H9 (cell line): ENCODE data around the gene VIPR1. TPM values are rescaled to one million over a fixed set of nuclear protein-coding genes. Genes with fewer than 3 reads are reported as not detected.

Source experiments
- DNase-seq: peaks from one replicate; pipeline ENCODE4 v3.0.0-alpha.2; 2017
- H2AFZ ChIP-seq: one replicate; pipeline ENCODE4 v1.6.1; 2013; ENCODE audit warnings: mild to moderate bottlenecking, low read length, control low read depth, moderate library complexity
- H2AK5ac ChIP-seq: 2 replicates; pipeline ENCODE4 v1.6.1; 2013; ENCODE audit warnings: low read length, control low read depth, mixed read lengths; ENCODE audit not compliant: insufficient read length
- H2BK120ac ChIP-seq: one replicate; pipeline ENCODE4 v1.6.1; 2013; ENCODE audit warnings: low read depth, mild to moderate bottlenecking, low read length, control low read depth, inconsistent platforms; ENCODE audit not compliant: poor library complexity, severe bottlenecking
- H2BK12ac ChIP-seq: 2 replicates; pipeline ENCODE4 v1.6.1; 2013; ENCODE audit warnings: low read length, control low read depth, mixed read lengths, low read depth; ENCODE audit not compliant: insufficient read length
- H2BK15ac ChIP-seq: 2 replicates; pipeline ENCODE4 v1.6.1; 2013; ENCODE audit warnings: low read depth, low read length, control low read depth
- H2BK20ac ChIP-seq: one replicate; pipeline ENCODE4 v1.6.1; 2013; ENCODE audit warnings: low read depth, mild to moderate bottlenecking, low read length, control low read depth, inconsistent platforms; ENCODE audit not compliant: poor library complexity, severe bottlenecking
- H2BK5ac ChIP-seq: 2 replicates; pipeline ENCODE4 v1.6.1; 2013; ENCODE audit warnings: low read length, control low read depth, mixed read lengths; ENCODE audit not compliant: insufficient read length
- H3K14ac ChIP-seq: 2 replicates; pipeline ENCODE4 v1.6.1; 2013; ENCODE audit warnings: low read length, control low read depth; ENCODE audit not compliant: insufficient read depth
- H3K18ac ChIP-seq: 2 replicates; pipeline ENCODE4 v1.6.1; 2013; ENCODE audit warnings: low read depth, mild to moderate bottlenecking, mixed read lengths, low read length, control low read depth; ENCODE audit not compliant: insufficient read length
- H3K23ac ChIP-seq: 2 replicates; pipeline ENCODE4 v1.6.1; 2013; ENCODE audit warnings: low read length, control low read depth, mixed read lengths, low read depth; ENCODE audit not compliant: insufficient read length
- H3K23me2 ChIP-seq: 2 replicates; pipeline ENCODE4 v1.6.1; 2013; ENCODE audit warnings: low read depth, mild to moderate bottlenecking, mixed read lengths, low read length, control low read depth; ENCODE audit not compliant: insufficient read length, poor library complexity, severe bottlenecking
- H3K27ac ChIP-seq: 2 replicates; pipeline ENCODE4 v1.5.1; 2013; ENCODE audit warnings: low read length, control low read depth, mixed read lengths, low read depth; ENCODE audit not compliant: insufficient read length
- H3K27me3 ChIP-seq: 2 replicates; pipeline ENCODE4 v1.6.1; 2013; ENCODE audit warnings: low read length, control low read depth, inconsistent platforms; ENCODE audit not compliant: insufficient read depth
- H3K4ac ChIP-seq: 2 replicates; pipeline ENCODE4 v1.6.1; 2013; ENCODE audit warnings: low read depth, mild to moderate bottlenecking, control low read depth, inconsistent platforms, low read length, moderate library complexity
- H3K4me1 ChIP-seq: 2 replicates; pipeline ENCODE4 v1.6.1; 2013; ENCODE audit warnings: low read length, control low read depth, inconsistent platforms; ENCODE audit not compliant: insufficient read depth
- H3K4me2 ChIP-seq: 2 replicates; pipeline ENCODE4 v1.6.1; 2013; ENCODE audit warnings: low read length, control low read depth, mixed read lengths; ENCODE audit not compliant: insufficient read length, insufficient read depth
- H3K56ac ChIP-seq: 2 replicates; pipeline ENCODE4 v1.6.1; 2013; ENCODE audit warnings: low read depth, mild to moderate bottlenecking, mixed read lengths, low read length, control low read depth; ENCODE audit not compliant: insufficient read length
- H3K79me1 ChIP-seq: 2 replicates; pipeline ENCODE4 v1.6.1; 2013; ENCODE audit warnings: low read depth, mild to moderate bottlenecking, moderate library complexity, low read length, control low read depth, inconsistent platforms; ENCODE audit not compliant: insufficient read depth, poor library complexity, severe bottlenecking
- H3K79me2 ChIP-seq: 2 replicates; pipeline ENCODE4 v1.6.1; 2013; ENCODE audit warnings: low read length, control low read depth, inconsistent platforms; ENCODE audit not compliant: insufficient read depth
- H3K9ac ChIP-seq: 2 replicates; pipeline ENCODE4 v1.6.1; 2013; ENCODE audit warnings: low read length, control low read depth, mixed read lengths; ENCODE audit not compliant: insufficient read length; ENCODE audit errors: extremely low read depth
- H3K9me3 ChIP-seq: one replicate; pipeline ENCODE4 v1.6.1; 2013; ENCODE audit warnings: low read depth, low read length, inconsistent platforms; ENCODE audit not compliant: control insufficient read depth
- H3T11ph ChIP-seq: one replicate; pipeline ENCODE4 v1.6.1; 2013; ENCODE audit warnings: mild to moderate bottlenecking, low read length, control low read depth, inconsistent platforms
- H4K20me1 ChIP-seq: one replicate; pipeline ENCODE4 v1.6.1; 2013; ENCODE audit not compliant: control insufficient read depth, insufficient read length, insufficient read depth
- H4K5ac ChIP-seq: 2 replicates; pipeline ENCODE4 v1.6.1; 2013; ENCODE audit warnings: low read depth, mild to moderate bottlenecking, mixed read lengths, low read length, control low read depth; ENCODE audit not compliant: insufficient read length
- H4K8ac ChIP-seq: replicated peaks from 2 replicates; pipeline ENCODE4 v1.6.1; 2013; ENCODE audit warnings: low read length, control low read depth, mixed read lengths, low read depth; ENCODE audit not compliant: insufficient read length
- H4K91ac ChIP-seq: 2 replicates; pipeline ENCODE4 v1.6.1; 2013; ENCODE audit warnings: low read depth, mild to moderate bottlenecking, moderate library complexity, mixed read lengths, low read length, control low read depth; ENCODE audit not compliant: insufficient read length
- H3K27ac Mint-ChIP-seq, 3 experiments: 2 replicates in 2 of 3; 3 replicates in 1 of 3; pipeline ENCODE4 v1.8.0; 2020 to 2021; ENCODE audit warnings: mixed read lengths in 3 of 3, mild to moderate bottlenecking in 1 of 3, moderate library complexity in 1 of 3
- H3K27me3 Mint-ChIP-seq: 2 replicates; pipeline ENCODE4 v1.8.0; 2021; ENCODE audit warnings: low read depth, mild to moderate bottlenecking, moderate library complexity, mixed read lengths
- H3K36me3 Mint-ChIP-seq, 3 experiments: 2 replicates in 2 of 3; 3 replicates in 1 of 3; pipeline ENCODE4 v1.8.0; 2020 to 2021; ENCODE audit warnings: low read depth in 3 of 3, mixed read lengths in 3 of 3; ENCODE audit not compliant: insufficient read depth in 1 of 3
- H3K4me1 Mint-ChIP-seq, 2 experiments: 2 replicates each; pipeline ENCODE4 v1.8.0; 2020; ENCODE audit warnings: mixed read lengths in 2 of 2
- H3K4me3 Mint-ChIP-seq, 2 experiments: 2 replicates in 1 of 2; 3 replicates in 1 of 2; pipeline ENCODE4 v1.8.0; 2020 to 2021; ENCODE audit warnings: mild to moderate bottlenecking in 2 of 2, mixed read lengths in 2 of 2, moderate library complexity in 1 of 2
- H3K9me3 Mint-ChIP-seq, 2 experiments: 2 replicates in 1 of 2; 3 replicates in 1 of 2; pipeline ENCODE4 v1.8.0; 2020; ENCODE audit warnings: mild to moderate bottlenecking in 2 of 2, mixed read lengths in 2 of 2, moderate library complexity in 1 of 2
- WGBS: extraction: QIAGEN DNeasy Blood & Tissue Kit; methylation state at CpG from one replicate; pipeline ENCODE4 v1.1.7; 2013; ENCODE audit warnings: missing lambda C conversion rate, low lambda C conversion rate, mixed read lengths; ENCODE audit not compliant: insufficient read length; ENCODE audit errors: extremely low coverage; 5-methylcytosine and 5-hydroxymethylcytosine counted together
- total RNA-seq: library from RNA; stranded (reverse); gene quantifications from 2 replicates; pipeline ENCODE4 v1.2.1, GENCODE V29; 2021
- TF ChIP-seq, protein P1 (sequence below): fragments of 200-600 bp; sonication (generic); conservative IDR thresholded peaks from 3 replicates; pipeline ENCODE4 v1.8.0; 2021; ENCODE audit warnings: antibody characterized with exemption, mild to moderate bottlenecking

VIPR1 gene
- total RNA-seq, 1 experiment from 2014 or later, result 6.5 TPM

DNA sequence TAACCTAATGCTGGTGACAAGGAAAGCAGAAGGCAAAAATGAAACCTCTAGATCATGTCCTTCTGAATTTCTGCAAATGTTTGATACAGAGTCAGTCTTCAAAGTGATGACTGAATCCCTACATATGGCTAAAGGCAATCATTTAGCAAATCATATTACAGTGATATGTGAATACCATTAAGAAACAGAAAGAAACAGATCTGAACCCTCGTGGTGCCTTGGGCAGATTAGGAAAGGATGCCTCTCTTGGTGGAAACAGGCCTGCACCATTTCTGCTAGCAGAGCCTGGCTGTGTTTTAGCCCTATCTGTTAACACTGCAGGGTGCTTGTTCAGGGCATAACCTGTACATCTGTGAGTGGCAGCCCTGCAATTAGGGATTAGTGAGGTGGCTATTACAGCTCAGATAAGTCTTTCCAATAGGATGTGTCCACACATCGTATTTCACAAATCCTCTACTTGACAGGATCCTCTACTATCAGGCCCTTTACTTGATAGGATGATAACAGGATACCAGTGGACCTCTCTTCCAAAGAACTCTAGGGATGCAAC is 67.2 kb downstream of the VIPR1 start:
- H3K14ac ChIP-seq, result no peak overlapping the region

More for the DNA sequence above, 67.2 kb downstream of the VIPR1 start:
- no CpG with 5 or more reads among the region's 2 CpGs for WGBS
- Histone ChIP-seq H3K27ac (no peak overlapping the region), H2BK12ac (no peak overlapping the region), H3T11ph (no peak overlapping the region), H3K9ac (no peak overlapping the region), H3K18ac (no peak overlapping the region), H3K56ac (no peak overlapping the region), H3K23ac (no peak overlapping the region), H4K20me1 (no peaks in the 10 kb centered on the region), H3K4ac (no peak overlapping the region), H2BK15ac (no peak overlapping the region), H2AK5ac (no peak overlapping the region), H2AFZ (no peak overlapping the region), H3K23me2 (no peaks in the 10 kb centered on the region), H4K8ac (no peak overlapping the region), H3K4me2 (no peak overlapping the region), H2BK120ac (no peak overlapping the region), H3K79me2 (no peaks in the 10 kb centered on the region), H2BK20ac (no peak overlapping the region), H2BK5ac (no peak overlapping the region), H3K79me1 (peaks cover 4% of the 10 kb centered on the region), H3K4me1 (no peaks in the 10 kb centered on the region), H4K91ac (no peak overlapping the region), H4K5ac (no peak overlapping the region), H3K27me3 (no peaks in the 10 kb centered on the region), H3K9me3 (no peaks in the 10 kb centered on the region)
- peaks cover 8% of the 10 kb centered on the region in 2 experiments; a peak in 3 of 5 replicates for H3K9me3 Mint-ChIP-seq
- TF ChIP-seq, protein P1, sequence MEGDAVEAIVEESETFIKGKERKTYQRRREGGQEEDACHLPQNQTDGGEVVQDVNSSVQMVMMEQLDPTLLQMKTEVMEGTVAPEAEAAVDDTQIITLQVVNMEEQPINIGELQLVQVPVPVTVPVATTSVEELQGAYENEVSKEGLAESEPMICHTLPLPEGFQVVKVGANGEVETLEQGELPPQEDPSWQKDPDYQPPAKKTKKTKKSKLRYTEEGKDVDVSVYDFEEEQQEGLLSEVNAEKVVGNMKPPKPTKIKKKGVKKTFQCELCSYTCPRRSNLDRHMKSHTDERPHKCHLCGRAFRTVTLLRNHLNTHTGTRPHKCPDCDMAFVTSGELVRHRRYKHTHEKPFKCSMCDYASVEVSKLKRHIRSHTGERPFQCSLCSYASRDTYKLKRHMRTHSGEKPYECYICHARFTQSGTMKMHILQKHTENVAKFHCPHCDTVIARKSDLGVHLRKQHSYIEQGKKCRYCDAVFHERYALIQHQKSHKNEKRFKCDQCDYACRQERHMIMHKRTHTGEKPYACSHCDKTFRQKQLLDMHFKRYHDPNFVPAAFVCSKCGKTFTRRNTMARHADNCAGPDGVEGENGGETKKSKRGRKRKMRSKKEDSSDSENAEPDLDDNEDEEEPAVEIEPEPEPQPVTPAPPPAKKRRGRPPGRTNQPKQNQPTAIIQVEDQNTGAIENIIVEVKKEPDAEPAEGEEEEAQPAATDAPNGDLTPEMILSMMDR, result no peak
- peaks cover 8 to 11% of the 10 kb centered on the region in 2 experiments for H3K4me1 Mint-ChIP-seq
- no peak overlapping the region for H3K4me3 Mint-ChIP-seq
- no peaks in the 10 kb centered on the region for H3K27me3 Mint-ChIP-seq
- peaks cover 22 to 56% (median 53%) of the 10 kb centered on the region in 3 experiments for H3K36me3 Mint-ChIP-seq
- H3K27ac Mint-ChIP-seq, result no peak overlapping the region
- DNase-seq, result no peak
